ENCODE data around the gene ZPR1. TPM values are rescaled to one million over a fixed set of nuclear protein-coding genes. Genes with fewer than 3 reads are reported as not detected.

The ZPR1 gene
- total RNA-seq, 1 donor from 2014 or later: 171 TPM

- H3K36me3 ChIP-seq: no peaks in the 10 kb centered on the region
- TF ChIP-seq CTCF (IDR thresholded peaks at IDR 0.05): no peak
- intact Hi-C loops (cut with DNase I): no loop called here
- no peak for DNase-seq (ENCODE audit: low spot score in 2 of 2)
- no peak overlapping the region for H3K27ac ChIP-seq
- H3K27me3 ChIP-seq: no peaks in the 10 kb centered on the region
- H3K4me1 ChIP-seq: no peaks in the 10 kb centered on the region
- H3K4me3 ChIP-seq: no peak overlapping the region
- H3K9me3 ChIP-seq: no peaks in the 10 kb centered on the region
Measured at GRCh38 chr11:116825434-116825833, 37.6 kb upstream of the ZPR1 start.

GRCh38 chr11:116823031-116823843 is 35.4 kb upstream of the ZPR1 start, which contains the start of gene APOA4:
APOA4 (minus strand) TSS chr11:116823304; CDS start chr11:116823191, 113 bp downstream.
- TF ChIP-seq CTCF (IDR thresholded peaks at IDR 0.05): no peak

GRCh38 chr11:116822575-116822974 is 34.8 kb upstream of the ZPR1 start:
- H3K9me3 ChIP-seq: no peaks in the 10 kb centered on the region
- no peak for DNase-seq (ENCODE audit: low spot score in 2 of 2)
- H3K36me3 ChIP-seq: no peaks in the 10 kb centered on the region

More at GRCh38 chr11:116823031-116823843, 35.4 kb upstream of the ZPR1 start, which contains the start of gene APOA4:
- H3K4me1 ChIP-seq: no peaks in the 10 kb centered on the region
- no peak within 1 kb of the TSS for H3K4me3 ChIP-seq
- DNase-seq (ENCODE audit: low spot score in 2 of 2): no peak
- H3K27me3 ChIP-seq: no peaks in the 10 kb centered on the region
- H3K36me3 ChIP-seq: no peaks in the 10 kb centered on the region
- no peaks in the 10 kb centered on the region for H3K9me3 ChIP-seq
- no peak within 1 kb of the TSS for H3K27ac ChIP-seq
- intact Hi-C loops (cut with DNase I): no loop called here

GRCh38 chr11:116821050-116821918 is 33.5 kb upstream of the ZPR1 start:
- no peak overlapping the region for H3K4me3 ChIP-seq
- no peaks in the 10 kb centered on the region for H3K27me3 ChIP-seq
- no peak overlapping the region for H3K27ac ChIP-seq
- H3K36me3 ChIP-seq: no peaks in the 10 kb centered on the region
- H3K9me3 ChIP-seq: no peaks in the 10 kb centered on the region
- DNase-seq (ENCODE audit: low spot score in 2 of 2): no peak
- no peak for TF ChIP-seq CTCF (IDR thresholded peaks at IDR 0.05)
- intact Hi-C loops (cut with DNase I): no loop called here
- no peaks in the 10 kb centered on the region for H3K4me1 ChIP-seq

More at GRCh38 chr11:116822575-116822974, 34.8 kb upstream of the ZPR1 start:
- no peak for TF ChIP-seq CTCF (IDR thresholded peaks at IDR 0.05)
- H3K27me3 ChIP-seq: no peaks in the 10 kb centered on the region
- H3K27ac ChIP-seq: no peak overlapping the region
- intact Hi-C loops (cut with DNase I): no loop called here
- H3K4me1 ChIP-seq: no peaks in the 10 kb centered on the region
- no peak overlapping the region for H3K4me3 ChIP-seq

- Histone ChIP-seq H3K36me3 (no peaks in the 10 kb centered on the region), H3K27me3 (no peaks in the 10 kb centered on the region), H3K9me3 (no peaks in the 10 kb centered on the region), H3K27ac (no peak overlapping the region), H3K4me1 (no peaks in the 10 kb centered on the region), H3K4me3 (no peak overlapping the region)
- no peak for DNase-seq (ENCODE audit: low spot score in 2 of 2)
- no peak for TF ChIP-seq CTCF (IDR thresholded peaks at IDR 0.05)
- intact Hi-C loops (cut with DNase I): no loop called here
Measured at GRCh38 chr11:116819049-116819448, 31.2 kb upstream of the ZPR1 start.
